Measurements from ENCODE around the gene RBMS1.

GRCh38 chr2:160411955-160412354 is 81.7 kb downstream of the RBMS1 start:
- TF ChIP-seq POLR2A (IDR thresholded peaks at IDR 0.05; ENCODE audit: low read length) (no peak), CTCF (IDR thresholded peaks at IDR 0.05) (no peak), HOXB13 (CRISPR knock-in tag; IDR thresholded peaks at IDR 0.05; ENCODE audit: low read depth) (no peak), NR3C1 (IDR thresholded peaks at IDR 0.05) (no peak), ZFP36 (IDR thresholded peaks at IDR 0.05; ENCODE audit: borderline replicate concordance, partially characterized antibody) (no peak), REST (IDR thresholded peaks at IDR 0.05) (no peak), USF2 (IDR thresholded peaks at IDR 0.05) (no peak), JUN (IDR thresholded peaks at IDR 0.05) (no peak), RNF2 (IDR thresholded peaks at IDR 0.05; ENCODE audit: borderline replicate concordance, low read depth) (no peak), MYC (IDR thresholded peaks at IDR 0.05; ENCODE audit: borderline replicate concordance, low read length) (no peak)
